ENCODE measurements around the gene AQP12B.

The AQP12B gene

DNA sequence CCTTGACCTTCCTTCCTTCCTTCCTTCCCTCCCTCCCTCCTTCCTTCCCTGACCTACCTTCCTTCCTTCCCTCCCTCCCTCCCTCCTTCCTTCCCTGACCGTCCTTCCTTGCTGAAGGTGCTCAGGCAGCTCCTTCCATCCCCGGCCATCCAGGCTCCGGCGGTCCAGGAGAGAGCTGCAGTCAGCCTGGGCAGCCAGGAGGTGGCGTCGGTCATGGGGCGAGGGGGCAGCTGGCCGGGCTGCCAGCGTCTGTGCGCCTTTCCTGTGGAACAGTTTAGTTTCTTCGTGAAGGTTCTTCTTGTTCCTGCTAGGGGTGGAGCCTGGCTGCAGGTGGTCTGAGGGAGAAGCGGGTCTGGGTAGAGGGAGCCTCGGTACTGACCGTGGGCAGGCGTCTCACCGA lies 41.7 kb downstream of the AQP12B start:
- H4K20me1 ChIP-seq (ENCODE audit: insufficient read depth, low read length), result no peaks in the 10 kb centered on the region
- DNase-seq (no peak), ATAC-seq (ENCODE audit: insufficient read depth, low read depth) (no peak)
- H3K9ac ChIP-seq (ENCODE audit: low read depth, low read length), result no peak overlapping the region
- H3K27me3 ChIP-seq (ENCODE audit: insufficient read depth, low read length, poor library complexity), result no peaks in the 10 kb centered on the region
- H2AFZ ChIP-seq (ENCODE audit: low read depth, low read length), result no peak overlapping the region
- H3K4me1 ChIP-seq (ENCODE audit: insufficient read depth, low read length), result no peaks in the 10 kb centered on the region
- no peak overlapping the region for H3K4me2 ChIP-seq (ENCODE audit: insufficient read depth, low read length)
- H3K9me3 ChIP-seq (ENCODE audit: insufficient read depth, low read length, severe bottlenecking), result no peaks in the 10 kb centered on the region
- no peak overlapping the region for H3K4me3 ChIP-seq (ENCODE audit: low read depth in 1 of 2, low read length in 2 of 2)
- no peak overlapping the region for H3K27ac ChIP-seq (ENCODE audit: low read length)
- no peaks in the 10 kb centered on the region for H3K36me3 ChIP-seq (ENCODE audit: insufficient read depth, low read length)
- TF ChIP-seq CTCF (IDR thresholded peaks at IDR 0.05; ENCODE audit: borderline replicate concordance, extremely low read depth, low read length, poor library complexity, severe bottlenecking) (no peak), EZH2 (IDR thresholded peaks at IDR 0.05; ENCODE audit: borderline replicate concordance, low read depth, low read length, severe bottlenecking) (no peak)
- H3K79me2 ChIP-seq (ENCODE audit: insufficient read depth, low read length), result no peaks in the 10 kb centered on the region

DNA sequence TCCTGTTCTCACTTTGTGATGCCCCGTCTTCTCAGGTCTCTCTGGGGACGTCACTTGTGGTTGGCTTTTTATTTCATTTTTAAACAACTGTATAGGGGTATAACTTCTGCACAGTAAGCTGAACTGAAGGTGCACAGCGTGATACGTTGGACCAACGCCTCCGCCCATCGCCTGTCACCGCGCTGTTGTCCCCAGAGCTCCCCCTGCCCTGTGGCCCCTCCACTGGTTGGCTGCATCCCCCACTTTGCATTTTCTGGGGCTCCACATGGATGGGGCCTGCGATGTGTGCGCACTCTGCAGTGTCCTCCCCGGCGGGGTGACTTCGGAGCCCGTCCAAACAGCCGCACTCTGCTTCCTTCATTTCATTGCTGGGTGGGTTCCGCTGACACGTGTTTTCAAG lies 43.1 kb downstream of the AQP12B start:
- no peak overlapping the region for H2AFZ ChIP-seq (ENCODE audit: low read depth, low read length)
- H3K79me2 ChIP-seq (ENCODE audit: insufficient read depth, low read length), result no peaks in the 10 kb centered on the region
- peaks cover 1% of the 10 kb centered on the region for H3K9me3 ChIP-seq (ENCODE audit: insufficient read depth, low read length, severe bottlenecking)
- no peaks in the 10 kb centered on the region for H3K4me1 ChIP-seq (ENCODE audit: insufficient read depth, low read length)
- H3K4me3 ChIP-seq (ENCODE audit: low read depth in 1 of 2, low read length in 2 of 2), result no peak overlapping the region
- ATAC-seq (ENCODE audit: insufficient read depth, low read depth), result no peak
- H3K36me3 ChIP-seq (ENCODE audit: insufficient read depth, low read length), result no peaks in the 10 kb centered on the region
- no peaks in the 10 kb centered on the region for H3K27me3 ChIP-seq (ENCODE audit: insufficient read depth, low read length, poor library complexity)
- H3K4me2 ChIP-seq (ENCODE audit: insufficient read depth, low read length), result no peak overlapping the region
- no peak overlapping the region for H3K27ac ChIP-seq (ENCODE audit: low read length)
- no peaks in the 10 kb centered on the region for H4K20me1 ChIP-seq (ENCODE audit: insufficient read depth, low read length)
- DNase-seq, result no peak
- no peak overlapping the region for H3K9ac ChIP-seq (ENCODE audit: low read depth, low read length)
- no peak for TF ChIP-seq CTCF (IDR thresholded peaks at IDR 0.05; ENCODE audit: borderline replicate concordance, extremely low read depth, low read length, poor library complexity, severe bottlenecking)

GRCh38 chr2:240638512-240639160 lies 44.0 kb downstream of the AQP12B start:
- H3K79me2 ChIP-seq (ENCODE audit: insufficient read depth, low read length), result no peaks in the 10 kb centered on the region
- no peak for ATAC-seq (ENCODE audit: insufficient read depth, low read depth)
- no peaks in the 10 kb centered on the region for H3K4me1 ChIP-seq (ENCODE audit: insufficient read depth, low read length)
- H3K4me3 ChIP-seq (ENCODE audit: low read depth in 1 of 2, low read length in 2 of 2), result no peak overlapping the region
- H4K20me1 ChIP-seq (ENCODE audit: insufficient read depth, low read length), result no peaks in the 10 kb centered on the region
- H3K4me2 ChIP-seq (ENCODE audit: insufficient read depth, low read length), result no peak overlapping the region
- no peaks in the 10 kb centered on the region for H3K27me3 ChIP-seq (ENCODE audit: insufficient read depth, low read length, poor library complexity)
- DNase-seq, result no peak
- H3K9ac ChIP-seq (ENCODE audit: low read depth, low read length), result no peak overlapping the region
- H2AFZ ChIP-seq (ENCODE audit: low read depth, low read length), result no peak overlapping the region
- H3K27ac ChIP-seq (ENCODE audit: low read length), result no peak overlapping the region
- TF ChIP-seq EZH2 (IDR thresholded peaks at IDR 0.05; ENCODE audit: borderline replicate concordance, low read depth, low read length, severe bottlenecking) (no peak), CTCF (IDR thresholded peaks at IDR 0.05; ENCODE audit: borderline replicate concordance, extremely low read depth, low read length, poor library complexity, severe bottlenecking) (no peak)
- peaks cover 11% of the 10 kb centered on the region for H3K9me3 ChIP-seq (ENCODE audit: insufficient read depth, low read length, severe bottlenecking)
- H3K36me3 ChIP-seq (ENCODE audit: insufficient read depth, low read length), result no peaks in the 10 kb centered on the region
